ENCODE results near the gene SLC8A1. TPM values are rescaled to one million over a fixed set of nuclear protein-coding genes. Genes with fewer than 3 reads are reported as not detected.

SLC8A1 gene
- total RNA-seq, 1 donor from 2014 or later, result 5.7 TPM

- Mint-ChIP-seq H3K27me3 (no peaks in the 10 kb centered on the region), H3K27ac (no peak overlapping the region), H3K9me3 (ENCODE audit: low read depth) (peaks cover 7% of the 10 kb centered on the region), H3K36me3 (ENCODE audit: insufficient read depth) (no peaks in the 10 kb centered on the region), H3K4me1 (ENCODE audit: low read depth) (peaks cover 9% of the 10 kb centered on the region), H3K4me3 (ENCODE audit: low read depth) (no peak overlapping the region)
- no peak for DNase-seq (ENCODE audit: low spot score, unreplicated experiment)
- TF ChIP-seq CTCF (IDR thresholded peaks at IDR 0.05; ENCODE audit: unreplicated experiment), result no peak
These were observed 28.7 kb upstream of the SLC8A1 start for GRCh38 chr2:40480596-40480995.

GRCh38 chr2:40480073-40480472, 28.2 kb upstream of the SLC8A1 start:
- TF ChIP-seq CTCF (IDR thresholded peaks at IDR 0.05; ENCODE audit: unreplicated experiment), result no peak
- Mint-ChIP-seq H3K4me1 (ENCODE audit: low read depth) (peaks cover 9% of the 10 kb centered on the region), H3K36me3 (ENCODE audit: insufficient read depth) (no peaks in the 10 kb centered on the region), H3K27me3 (no peaks in the 10 kb centered on the region), H3K4me3 (ENCODE audit: low read depth) (no peak overlapping the region), H3K9me3 (ENCODE audit: low read depth) (peaks cover 7% of the 10 kb centered on the region), H3K27ac (no peak overlapping the region)
- no peak for DNase-seq (ENCODE audit: low spot score, unreplicated experiment)

- H3K27me3 Mint-ChIP-seq, result no peaks in the 10 kb centered on the region
- no peak for TF ChIP-seq CTCF (IDR thresholded peaks at IDR 0.05; ENCODE audit: unreplicated experiment)
These were observed 25.5 kb upstream of the SLC8A1 start for GRCh38 chr2:40477361-40477760.

GRCh38 chr2:40476436-40476835, 24.5 kb upstream of the SLC8A1 start:
- Mint-ChIP-seq H3K4me1 (ENCODE audit: low read depth) (peaks cover 15% of the 10 kb centered on the region), H3K4me3 (ENCODE audit: low read depth) (no peak overlapping the region), H3K36me3 (ENCODE audit: insufficient read depth) (no peaks in the 10 kb centered on the region), H3K9me3 (ENCODE audit: low read depth) (no peaks in the 10 kb centered on the region), H3K27ac (no peak overlapping the region), H3K27me3 (no peaks in the 10 kb centered on the region)
- DNase-seq (ENCODE audit: low spot score, unreplicated experiment), result no peak
- no peak for TF ChIP-seq CTCF (IDR thresholded peaks at IDR 0.05; ENCODE audit: unreplicated experiment)

More at GRCh38 chr2:40477361-40477760, 25.5 kb upstream of the SLC8A1 start:
- Mint-ChIP-seq H3K9me3 (ENCODE audit: low read depth) (no peaks in the 10 kb centered on the region), H3K27ac (no peak overlapping the region), H3K4me1 (ENCODE audit: low read depth) (peaks cover 9% of the 10 kb centered on the region), H3K36me3 (ENCODE audit: insufficient read depth) (no peaks in the 10 kb centered on the region), H3K4me3 (ENCODE audit: low read depth) (no peak overlapping the region)
- no peak for DNase-seq (ENCODE audit: low spot score, unreplicated experiment)

- no peak overlapping the region for H3K4me3 Mint-ChIP-seq (ENCODE audit: low read depth)
- H3K9me3 Mint-ChIP-seq (ENCODE audit: low read depth), result no peaks in the 10 kb centered on the region
- peaks cover 19% of the 10 kb centered on the region for H3K4me1 Mint-ChIP-seq (ENCODE audit: low read depth)
- DNase-seq (ENCODE audit: low spot score, unreplicated experiment), result no peak
- H3K27ac Mint-ChIP-seq, result no peak overlapping the region
- H3K36me3 Mint-ChIP-seq (ENCODE audit: insufficient read depth), result no peaks in the 10 kb centered on the region
- no peak for TF ChIP-seq CTCF (IDR thresholded peaks at IDR 0.05; ENCODE audit: unreplicated experiment)
- H3K27me3 Mint-ChIP-seq, result no peaks in the 10 kb centered on the region
These were observed 22.4 kb upstream of the SLC8A1 start for GRCh38 chr2:40474306-40474705.

All from progenitor cell of endocrine pancreas (in vitro differentiated cells).